HepG2 (cell line): ENCODE data around the gene DLL4. TPM values are rescaled to one million over a fixed set of nuclear protein-coding genes. Genes with fewer than 3 reads are reported as not detected.

Experiments
- ATAC-seq: fragments of 200-7000 bp; cut with Tn5 transposase; 3 replicates; pipeline ENCODE4 v1.9.1; 2020; ENCODE audit warnings: mild to moderate bottlenecking, moderate library complexity
- BruUV-seq: library from RNA; stranded (reverse); fragments of 400-500 nt; replicated peaks from 2 replicates; lab custom pipeline; 2021; lab: Mats Ljungman, UMichigan
- CTCF ChIA-PET: fragments of 300-600 bp; formaldehyde crosslinking; extraction: SDS; loops from one replicate; lab custom pipeline; 2021; ENCODE audit warnings: low total read pairs, inconsistent platforms, low intra/inter-chr PET ratio; lab: Yijun Ruan, JAX
- POLR2A ChIA-PET: fragments of 350-600 bp; sonication (Branson Sonifier 250); formaldehyde crosslinking; loops from one replicate; lab custom pipeline; 2020; ENCODE audit warnings: antibody characterized with exemption, inconsistent platforms; lab: Yijun Ruan, JAX
- DNase-seq: peaks from one replicate; pipeline ENCODE4 v3.0.0-alpha.2; 2015; ENCODE audit warnings: low spot score
- FAIRE-seq: peaks from 3 replicates; lab custom pipeline; 2011; peaks lifted over from hg19 to GRCh38; lab: Jason Lieb, UNC
- H2AFZ ChIP-seq: one replicate; pipeline ENCODE4 v1.6.1; 2011; ENCODE audit warnings: low read length, inconsistent platforms
- H3K27ac ChIP-seq: fragments of 300-600 bp; 3 replicates; pipeline ENCODE4 v1.8.0; 2011; ENCODE audit warnings: mixed run types, mild to moderate bottlenecking, mixed read lengths, low read length, inconsistent platforms; ENCODE audit not compliant: insufficient read depth; ENCODE audit errors: extremely low read length
- H3K27me3 ChIP-seq, 2 experiments: fragments of 200-600 bp in 1 of 2; 2 replicates in 1 of 2; 3 replicates in 1 of 2; pipeline versions ENCODE4 v1.6.0 to v1.8.0; 2011; ENCODE audit warnings: low read length in 2 of 2, mild to moderate bottlenecking in 2 of 2, moderate library complexity in 2 of 2, inconsistent platforms in 1 of 2; ENCODE audit not compliant: insufficient read depth in 2 of 2, control insufficient read depth in 1 of 2
- H3K36me3 ChIP-seq, 2 experiments: fragments of 200-600 bp in 1 of 2; replicated peaks in 1 of 2; 2 replicates in 1 of 2; 3 replicates in 1 of 2; pipeline versions ENCODE4 v1.5.1 to v1.8.0; 2011; ENCODE audit warnings: low read length in 2 of 2, inconsistent platforms in 1 of 2; ENCODE audit not compliant: insufficient read depth in 2 of 2, control insufficient read depth in 1 of 2
- H3K4me1 ChIP-seq: 2 replicates; pipeline ENCODE4 v1.5.1; 2012; ENCODE audit warnings: low read length, inconsistent platforms; ENCODE audit not compliant: insufficient read depth
- H3K4me2 ChIP-seq: 2 replicates; pipeline ENCODE4 v1.6.0; 2011; ENCODE audit warnings: low read depth, low read length, inconsistent platforms
- H3K4me3 ChIP-seq, 3 experiments: fragments of 200-600 bp in 1 of 3; sonication (generic), shearing (Covaris generic) in 1 of 3; replicated peaks in 1 of 3; 2 replicates each; pipeline ENCODE4 v1.5.1; 2011 to 2016; ENCODE audit warnings: low read length in 3 of 3, inconsistent platforms in 2 of 3, low read depth in 2 of 3, mild to moderate bottlenecking in 2 of 3, control low read depth in 1 of 3, mixed read lengths in 1 of 3; ENCODE audit not compliant: insufficient read depth in 1 of 3
- H3K79me2 ChIP-seq: one replicate; pipeline ENCODE4 v1.6.1; 2011; ENCODE audit warnings: low read length, inconsistent platforms; ENCODE audit not compliant: insufficient read depth
- H3K9ac ChIP-seq: 2 replicates; pipeline ENCODE4 v1.6.0; 2011; ENCODE audit warnings: mild to moderate bottlenecking, low read depth, low read length, inconsistent platforms; ENCODE audit not compliant: insufficient read depth
- H3K9me3 ChIP-seq: 2 replicates; pipeline ENCODE4 v1.5.1; 2012; ENCODE audit warnings: mild to moderate bottlenecking, low read length
- H4K20me1 ChIP-seq: 2 replicates; pipeline ENCODE4 v1.6.0; 2011; ENCODE audit warnings: inconsistent platforms, mild to moderate bottlenecking, low read length, moderate library complexity; ENCODE audit not compliant: insufficient read depth
- GLI4 ChIP-seq: sonication (generic); formaldehyde crosslinking; IDR thresholded peaks from 2 replicates; pipeline ENCODE4 v1.5.1; 2020; ENCODE audit warnings: missing genetic modification reagents, mild to moderate bottlenecking, moderate library complexity, borderline replicate concordance
- KIAA2018 ChIP-seq: sonication (generic); formaldehyde crosslinking; IDR thresholded peaks from 2 replicates; pipeline ENCODE4 v1.5.0; 2020; ENCODE audit warnings: mild to moderate bottlenecking, missing genetic modification reagents, borderline replicate concordance
- MED13 ChIP-seq: sonication (generic); formaldehyde crosslinking; IDR thresholded peaks from 2 replicates; pipeline ENCODE4 v1.5.0; 2020; ENCODE audit warnings: missing genetic modification reagents
- MLLT10 ChIP-seq: sonication (generic); formaldehyde crosslinking; IDR thresholded peaks from 2 replicates; pipeline ENCODE4 v1.4.0; 2020; ENCODE audit warnings: missing genetic modification reagents
- MTA1 ChIP-seq: sonication (generic); formaldehyde crosslinking; IDR thresholded peaks from 2 replicates; pipeline ENCODE4 v1.4.0; 2020; ENCODE audit warnings: missing genetic modification reagents, mild to moderate bottlenecking, borderline replicate concordance
- RFX5 ChIP-seq: IDR thresholded peaks from 2 replicates; pipeline ENCODE4 v1.6.1; 2011; ENCODE audit warnings: low read depth, low read length, improper control_type of control experiment
- ZFP82 ChIP-seq: sonication (generic); formaldehyde crosslinking; IDR thresholded peaks from 2 replicates; pipeline ENCODE4 v1.5.1; 2020; ENCODE audit warnings: mild to moderate bottlenecking, missing genetic modification reagents, borderline replicate concordance
- ZNF121 ChIP-seq: sonication (generic); formaldehyde crosslinking; IDR thresholded peaks from 2 replicates; pipeline ENCODE4 v1.5.0; 2020; ENCODE audit warnings: mild to moderate bottlenecking, missing genetic modification reagents
- ZNF564 ChIP-seq: sonication (generic); formaldehyde crosslinking; IDR thresholded peaks from 2 replicates; pipeline ENCODE4 v1.8.1; 2023; ENCODE audit warnings: mild to moderate bottlenecking, missing genetic modification reagents
- whole genome bisulfite sequencing: methylation state at CpG from one replicate; pipeline ENCODE4 v1.1.6; 2017; ENCODE audit warnings: low lambda C conversion rate; 5-methylcytosine and 5-hydroxymethylcytosine counted together
- in situ Hi-C: cut with HindIII; loops from 2 replicates; pipeline ENCODE4 v1.10.0; 2017; ENCODE audit warnings: low pct_unique_long_range_greater_than_20kb; ENCODE audit not compliant: extremely low pct_ligation_motif_present
- intact Hi-C: fragments of 100-400 bp; cut with micrococcal nuclease; formaldehyde crosslinking; loops from one replicate; pipeline ENCODE4 v1.10.0; 2022; ENCODE audit not compliant: unreplicated experiment
- polyA plus RNA-seq, 8 experiments: library from polyadenylated mRNA; depleted of rRNA in 3 of 8; stranded (reverse) in 7 of 8; unstranded in 1 of 8; fragments of >200 nt; fragmentation: Illumina TruSeq in 4 of 8; extraction: Trizol in 4 of 8; gene quantifications; 2 replicates each; pipeline versions ENCODE4 v1.2.1 to v1.2.3, GENCODE V29; 2011 to 2016; ENCODE audit warnings: low read depth in 4 of 8, missing spikeins in 1 of 8, mixed read lengths in 1 of 8; ENCODE audit not compliant: insufficient read depth in 1 of 8
- total RNA-seq, 5 experiments: library from RNA; depleted of rRNA; stranded (reverse); fragments of >200 nt; fragmentation: Illumina TruSeq; extraction: Trizol; gene quantifications; 2 replicates each; pipeline ENCODE4 v1.2.3, GENCODE V29; 2016; ENCODE audit warnings: low read depth in 1 of 5
- TF ChIP-seq, protein P1 (sequence below): sonication (generic); formaldehyde crosslinking; IDR thresholded peaks from 2 replicates; pipeline ENCODE4 v1.5.0; 2020; ENCODE audit warnings: missing genetic modification reagents

DLL4 gene
- total and polyA plus RNA-seq, 2 of the 13 experiments (the other 11 are each of a cell fraction or from before 2014, with no cell fraction given), result 0.20 to 0.25 TPM

DNA sequence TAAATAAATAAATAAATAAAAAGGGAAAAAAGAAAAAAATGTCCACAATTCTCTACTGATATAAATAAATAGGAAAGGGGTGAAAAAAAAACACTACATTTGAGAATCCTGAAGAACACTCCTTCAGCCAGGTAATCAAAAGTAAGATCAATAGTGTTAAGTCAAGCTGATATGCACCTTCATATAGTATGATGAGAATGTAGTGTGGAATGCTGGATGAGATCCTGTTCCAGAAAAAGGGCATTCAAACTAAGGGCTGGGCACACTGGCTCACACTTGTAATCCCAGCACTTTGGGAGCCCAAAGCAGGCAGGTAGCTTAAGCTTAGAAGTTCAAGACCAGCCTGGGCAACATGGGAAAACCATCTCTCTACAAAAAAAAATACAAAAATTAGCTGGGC, 40.0 kb upstream of the DLL4 start:
- H3K27ac ChIP-seq, result no peak overlapping the region
- DNase-seq, result no peak
- TF ChIP-seq MLLT10 (CRISPR knock-in tag) (no peak), MTA1 (no peak), MED13 (CRISPR knock-in tag) (no peak), GLI4 (CRISPR knock-in tag) (no peak), ZFP82 (no peak), ZNF564 (CRISPR knock-in tag) (no peak)
- TF ChIP-seq, protein P1, sequence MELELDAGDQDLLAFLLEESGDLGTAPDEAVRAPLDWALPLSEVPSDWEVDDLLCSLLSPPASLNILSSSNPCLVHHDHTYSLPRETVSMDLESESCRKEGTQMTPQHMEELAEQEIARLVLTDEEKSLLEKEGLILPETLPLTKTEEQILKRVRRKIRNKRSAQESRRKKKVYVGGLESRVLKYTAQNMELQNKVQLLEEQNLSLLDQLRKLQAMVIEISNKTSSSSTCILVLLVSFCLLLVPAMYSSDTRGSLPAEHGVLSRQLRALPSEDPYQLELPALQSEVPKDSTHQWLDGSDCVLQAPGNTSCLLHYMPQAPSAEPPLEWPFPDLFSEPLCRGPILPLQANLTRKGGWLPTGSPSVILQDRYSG (CRISPR knock-in tag), result no peak
- TF ChIP-seq, all 625 proteins: peak for 0
- no peaks in the 10 kb centered on the region; a peak in 1 of 5 replicates for H3K27me3 ChIP-seq
- H3K4me3 ChIP-seq, result no peak overlapping the region
- no peaks in the 10 kb centered on the region for H3K79me2 ChIP-seq
- H2AFZ ChIP-seq, result no peak overlapping the region
- in situ Hi-C loops, result no loop called here
- intact Hi-C loops, result no loop called here
- no peak overlapping the region for H3K9ac ChIP-seq
- H3K4me1 ChIP-seq, result peaks cover 25% of the 10 kb centered on the region
- FAIRE-seq (no peak), ATAC-seq (no peak)
- no peaks in the 10 kb centered on the region for H4K20me1 ChIP-seq
- POLR2A ChIA-PET, result no interaction called here
- BruUV-seq, result no TSS peak
- H3K9me3 ChIP-seq, result no peaks in the 10 kb centered on the region
- CTCF ChIA-PET, result interaction anchor here (1.2 kb wide), 2 partner anchors 30 to 32 kb away, joined by 3 read pairs; no protein-coding TSS in a partner anchor
- no peaks in the 10 kb centered on the region for H3K36me3 ChIP-seq
- no peak overlapping the region for H3K4me2 ChIP-seq

GRCh38 chr15:40891138-40891537, 38.0 kb upstream of the DLL4 start:
- Histone ChIP-seq H3K9ac (no peak overlapping the region), H3K4me2 (no peak overlapping the region), H3K27ac (no peak overlapping the region), H3K79me2 (peaks cover 17% of the 10 kb centered on the region), H3K4me3 (no peak overlapping the region), H3K4me1 (peaks cover 35% of the 10 kb centered on the region), H3K9me3 (no peaks in the 10 kb centered on the region), H4K20me1 (no peaks in the 10 kb centered on the region), H3K36me3 (peaks cover 3 to 5% of the 10 kb centered on the region in 2 experiments; a peak in 4 of 5 replicates), H2AFZ (no peak overlapping the region), H3K27me3 (no peaks in the 10 kb centered on the region; a peak in 1 of 5 replicates)
- in situ Hi-C loops (loop anchor here (5.0 to 10.0 kb wide), 3 partner anchors 34 to 306 kb away; partner anchors contain the start of gene RAD51), intact Hi-C loops (loop anchor here (5.0 kb wide), 2 partner anchors 144 to 189 kb away; no protein-coding TSS in a partner anchor)
- POLR2A ChIA-PET, result interaction anchor here (1.2 kb wide), 1 partner anchor 32 kb away, joined by 4 read pairs; no protein-coding TSS in a partner anchor
- DNase-seq, result no peak
- no peak for ATAC-seq
- FAIRE-seq, result no peak
- CTCF ChIA-PET, result interaction anchor here (5.3 kb wide), 1 partner anchor 33 kb away, joined by 80 read pairs; no protein-coding TSS in a partner anchor
- no TSS peak for BruUV-seq
- 47% methylated on average over 5 of the region's 5 CpGs for WGBS
- TF ChIP-seq ZNF121 (CRISPR knock-in tag) (no peak), RFX5 (no peak), KIAA2018 (CRISPR knock-in tag) (no peak)
